Endodermal cell (in vitro differentiated cells): ENCODE results near the gene COL21A1. TPM values are rescaled to one million over a fixed set of nuclear protein-coding genes. Genes with fewer than 3 reads are reported as not detected.

Experiments
- DNase-seq: peaks from one replicate; pipeline ENCODE4 v3.0.0-alpha.2; 2017
- H3K27ac ChIP-seq: 2 replicates; pipeline ENCODE4 v1.5.1; 2013; ENCODE audit warnings: mild to moderate bottlenecking, low read depth, low read length, moderate library complexity
- H3K27me3 ChIP-seq: 2 replicates; pipeline ENCODE4 v1.6.1; 2013; ENCODE audit warnings: mild to moderate bottlenecking, low read length, moderate library complexity; ENCODE audit not compliant: insufficient read depth, control insufficient read depth, poor library complexity, severe bottlenecking
- H3K36me3 ChIP-seq: 2 replicates; pipeline ENCODE4 v1.7.0; 2013; ENCODE audit warnings: mild to moderate bottlenecking, low read length, moderate library complexity; ENCODE audit not compliant: control insufficient read depth, insufficient read depth
- H3K4me1 ChIP-seq: one replicate; pipeline ENCODE4 v1.7.0; 2013; ENCODE audit warnings: low read length; ENCODE audit not compliant: control insufficient read depth, insufficient read depth
- H3K4me3 ChIP-seq: 2 replicates; pipeline ENCODE4 v1.5.1; 2013; ENCODE audit warnings: mild to moderate bottlenecking, low read length, moderate library complexity
- H3K9ac ChIP-seq: 2 replicates; pipeline ENCODE4 v1.6.1; 2013; ENCODE audit warnings: mild to moderate bottlenecking, low read length, moderate library complexity; ENCODE audit not compliant: poor library complexity, severe bottlenecking; ENCODE audit errors: extremely low read depth
- H3K9me3 ChIP-seq: 2 replicates; pipeline ENCODE4 v1.6.1; 2013; ENCODE audit warnings: mild to moderate bottlenecking, low read length, moderate library complexity; ENCODE audit not compliant: control insufficient read depth
- H3K27ac Mint-ChIP-seq: 2 replicates; pipeline ENCODE4 v1.8.0; 2020; ENCODE audit warnings: mixed read lengths
- H3K27me3 Mint-ChIP-seq: 2 replicates; pipeline ENCODE4 v1.8.0; 2021; ENCODE audit warnings: mild to moderate bottlenecking, mixed read lengths; ENCODE audit not compliant: insufficient read depth
- H3K36me3 Mint-ChIP-seq: 2 replicates; pipeline ENCODE4 v1.8.0; 2020; ENCODE audit warnings: low read depth, mixed read lengths
- H3K4me1 Mint-ChIP-seq: 2 replicates; pipeline ENCODE4 v1.8.0; 2020; ENCODE audit warnings: mixed read lengths
- H3K4me3 Mint-ChIP-seq: 2 replicates; pipeline ENCODE4 v1.8.0; 2020; ENCODE audit warnings: mild to moderate bottlenecking, moderate library complexity, mixed read lengths
- H3K9me3 Mint-ChIP-seq: 2 replicates; pipeline ENCODE4 v1.8.0; 2020; ENCODE audit warnings: mild to moderate bottlenecking, mixed read lengths
- CTCF ChIP-seq: fragments of 200-600 bp; sonication (generic); conservative IDR thresholded peaks from 2 replicates; pipeline ENCODE4 v1.5.0; 2021; ENCODE audit warnings: antibody characterized with exemption, mild to moderate bottlenecking
- WGBS, 2 experiments: methylation state at CpG; one replicate each; pipeline versions ENCODE4 v1.1.5 to v1.1.7; 2013; ENCODE audit warnings: missing lambda C conversion rate in 2 of 2, mixed read lengths in 1 of 2; ENCODE audit not compliant: insufficient coverage in 1 of 2, insufficient read length in 1 of 2; 5-methylcytosine and 5-hydroxymethylcytosine counted together
- total RNA-seq, 2 donors: library from RNA; stranded (reverse); fragmentation: NEBNext Ultra II Directional in 1 of 2; extraction: Animal tissue kit (Norgen Biotek cat#: 25700) in 1 of 2; gene quantifications; 2 replicates in 1 of 2; 3 replicates in 1 of 2; pipeline ENCODE4 v1.2.1, GENCODE V29; 2021

The COL21A1 gene
- total RNA-seq, 2 donors from 2014 or later = 0.71 to 1.9 TPM

- Histone ChIP-seq H3K4me3 (no peak overlapping the region), H3K36me3 (no peaks in the 10 kb centered on the region), H3K27ac (no peak overlapping the region), H3K27me3 (no peaks in the 10 kb centered on the region), H3K4me1 (no peaks in the 10 kb centered on the region), H3K9ac (no peak overlapping the region), H3K9me3 (peaks cover 37% of the 10 kb centered on the region)
- H3K4me1 Mint-ChIP-seq = peaks cover 9% of the 10 kb centered on the region
- H3K4me3 Mint-ChIP-seq = no peak overlapping the region
- DNase-seq = no peak
- no peak for TF ChIP-seq CTCF
- H3K27me3 Mint-ChIP-seq = peaks cover 17% of the 10 kb centered on the region
- 88 to 92% methylated on average over 1 of the region's 1 CpG for WGBS, 2 experiments
- peaks cover 27% of the 10 kb centered on the region for H3K9me3 Mint-ChIP-seq
- H3K27ac Mint-ChIP-seq = no peak overlapping the region
- H3K36me3 Mint-ChIP-seq = no peaks in the 10 kb centered on the region
Measured at GRCh38 chr6:56152611-56153010, 94.8 kb downstream of the COL21A1 start.

- Histone ChIP-seq H3K4me1 (no peaks in the 10 kb centered on the region), H3K27me3 (no peaks in the 10 kb centered on the region), H3K27ac (no peak overlapping the region), H3K4me3 (no peak overlapping the region), H3K9ac (no peak overlapping the region), H3K36me3 (no peaks in the 10 kb centered on the region), H3K9me3 (peaks cover 37% of the 10 kb centered on the region)
- peaks cover 17% of the 10 kb centered on the region for H3K27me3 Mint-ChIP-seq
- no peak for DNase-seq
- H3K27ac Mint-ChIP-seq = no peak overlapping the region
- peaks cover 27% of the 10 kb centered on the region for H3K9me3 Mint-ChIP-seq
- WGBS, 2 experiments = 84 to 88% methylated on average over 1 to 3 of the region's 3 CpGs
- H3K4me3 Mint-ChIP-seq = no peak overlapping the region
- no peaks in the 10 kb centered on the region for H3K36me3 Mint-ChIP-seq
- H3K4me1 Mint-ChIP-seq = peaks cover 8% of the 10 kb centered on the region
- no peak for TF ChIP-seq CTCF
Measured at GRCh38 chr6:56151609-56152224, 95.7 kb downstream of the COL21A1 start.

- H3K36me3 ChIP-seq = no peaks in the 10 kb centered on the region
- H3K27me3 Mint-ChIP-seq = no peaks in the 10 kb centered on the region
- WGBS, 2 experiments = 83 to 87% methylated on average over 1 to 2 of the region's 2 CpGs
Measured at GRCh38 chr6:56148488-56149186, 98.7 kb downstream of the COL21A1 start.

More at GRCh38 chr6:56148488-56149186, 98.7 kb downstream of the COL21A1 start:
- Mint-ChIP-seq H3K4me3 (no peak overlapping the region), H3K27ac (no peak overlapping the region), H3K4me1 (no peaks in the 10 kb centered on the region), H3K36me3 (no peaks in the 10 kb centered on the region), H3K9me3 (peaks cover 12% of the 10 kb centered on the region)
- no peak for TF ChIP-seq CTCF
- Histone ChIP-seq H3K9me3 (peaks cover 22% of the 10 kb centered on the region), H3K27ac (no peak overlapping the region), H3K9ac (no peak overlapping the region), H3K4me1 (no peaks in the 10 kb centered on the region), H3K4me3 (no peak overlapping the region), H3K27me3 (no peaks in the 10 kb centered on the region)
- DNase-seq = no peak
